Osteoblast (primary cell): ENCODE results near the gene KAT6B. TPM values are rescaled to one million over a fixed set of nuclear protein-coding genes. Genes with fewer than 3 reads are reported as not detected.
A peak's percentile ranks its signal among the peaks of the same experiment; 100 is the strongest.
"Not testable (repeated sequence)": the region's sequence is repeated elsewhere in the genome, so short reads cannot be mapped to it uniquely, and the experiment has no call there.

Source experiments
- DNase-seq: peaks from one replicate; pipeline ENCODE4 v3.0.0; 2011; ENCODE audit warnings: low spot score, mixed read lengths; ENCODE audit not compliant: insufficient read length; ENCODE audit errors: missing footprints
- H2AFZ ChIP-seq: 2 replicates; pipeline ENCODE4 v1.6.0; 2011; ENCODE audit warnings: mild to moderate bottlenecking, low read length
- H3K27ac ChIP-seq: 2 replicates; pipeline ENCODE4 v1.5.1; 2011; ENCODE audit warnings: mild to moderate bottlenecking, low read depth, low read length, moderate library complexity
- H3K27me3 ChIP-seq: 2 replicates; pipeline ENCODE4 v1.6.0; 2012; ENCODE audit warnings: mild to moderate bottlenecking, control low read depth, inconsistent platforms, low read length, moderate library complexity; ENCODE audit not compliant: insufficient read depth
- H3K36me3 ChIP-seq: 2 replicates; pipeline ENCODE4 v1.5.1; 2011; ENCODE audit warnings: mild to moderate bottlenecking, low read length, control low read depth, moderate library complexity; ENCODE audit not compliant: insufficient read depth
- H3K4me1 ChIP-seq: 2 replicates; pipeline ENCODE4 v1.5.1; 2011; ENCODE audit warnings: mild to moderate bottlenecking, low read length, control low read depth, moderate library complexity; ENCODE audit not compliant: insufficient read depth
- H3K4me2 ChIP-seq: 2 replicates; pipeline ENCODE4 v1.6.0; 2011; ENCODE audit warnings: mild to moderate bottlenecking, low read length; ENCODE audit not compliant: insufficient read depth
- H3K4me3 ChIP-seq: fragments of 200-600 bp; sonication (generic); 3 replicates; pipeline ENCODE4 v1.5.1; 2012; ENCODE audit warnings: mild to moderate bottlenecking, low read length, inconsistent platforms; ENCODE audit not compliant: insufficient read depth
- H3K79me2 ChIP-seq: 2 replicates; pipeline ENCODE4 v1.6.0; 2012; ENCODE audit warnings: mild to moderate bottlenecking, low read length, control low read depth, inconsistent platforms; ENCODE audit not compliant: insufficient read depth
- H3K9me3 ChIP-seq: 2 replicates; pipeline ENCODE4 v1.5.1; 2011; ENCODE audit warnings: low read depth, low read length, control low read depth
- H4K20me1 ChIP-seq: 2 replicates; pipeline ENCODE4 v1.6.0; 2012; ENCODE audit warnings: mild to moderate bottlenecking, low read length, control low read depth; ENCODE audit not compliant: insufficient read depth
- CTCF ChIP-seq: IDR thresholded peaks from 2 replicates; pipeline ENCODE4 v1.5.1; 2011; ENCODE audit warnings: mild to moderate bottlenecking, low read depth, low read length, moderate library complexity; ENCODE audit errors: extremely low read depth
- total RNA-seq: library from RNA; depleted of rRNA; stranded (reverse); fragments of >200 nt; gene quantifications from 2 replicates; pipeline ENCODE4 v1.2.3, GENCODE V29; 2012

KAT6B gene
- total RNA-seq, 1 donor: 24.6 TPM

- Histone ChIP-seq H2AFZ (no peak overlapping the region), H3K27me3 (no peaks in the 10 kb centered on the region), H3K27ac (no peak overlapping the region), H3K4me2 (peak overlapping the region; percentile 42), H3K79me2 (peaks cover 41% of the 10 kb centered on the region), H3K4me1 (peaks cover 21% of the 10 kb centered on the region), H4K20me1 (peaks cover 19% of the 10 kb centered on the region), H3K4me3 (no peak overlapping the region), H3K36me3 (no peaks in the 10 kb centered on the region), H3K9me3 (no peaks in the 10 kb centered on the region)
- DNase-seq: no peak
- TF ChIP-seq CTCF: no peak
These were observed 87.1 kb downstream of the KAT6B start for GRCh38 chr10:74913377-74913979.

- peaks cover 11% of the 10 kb centered on the region for H4K20me1 ChIP-seq
- no peak overlapping the region for H2AFZ ChIP-seq
- no peak overlapping the region for H3K27ac ChIP-seq
- no peaks in the 10 kb centered on the region for H3K27me3 ChIP-seq
- H3K4me1 ChIP-seq: peaks cover 14% of the 10 kb centered on the region
- no peak for TF ChIP-seq CTCF
- H3K36me3 ChIP-seq: no peaks in the 10 kb centered on the region
- no peak overlapping the region for H3K4me3 ChIP-seq
- DNase-seq: no peak
- peaks cover 51% of the 10 kb centered on the region for H3K79me2 ChIP-seq
- no peaks in the 10 kb centered on the region for H3K9me3 ChIP-seq
- H3K4me2 ChIP-seq: no peak overlapping the region
These were observed 89.9 kb downstream of the KAT6B start for GRCh38 chr10:74916283-74916682.

- Histone ChIP-seq H3K79me2 (peaks cover 59% of the 10 kb centered on the region), H3K36me3 (no peaks in the 10 kb centered on the region), H3K4me3 (no peak overlapping the region), H3K4me1 (peaks cover 17% of the 10 kb centered on the region), H3K27ac (peak overlapping the region; percentile 62), H3K9me3 (no peaks in the 10 kb centered on the region), H2AFZ (no peak overlapping the region), H4K20me1 (peaks cover 7% of the 10 kb centered on the region), H3K4me2 (no peak overlapping the region), H3K27me3 (no peaks in the 10 kb centered on the region)
- TF ChIP-seq CTCF: no peak
- peak; percentile 21 for DNase-seq
These were observed 91.2 kb downstream of the KAT6B start for GRCh38 chr10:74917481-74918077.

- H3K9me3 ChIP-seq: no peaks in the 10 kb centered on the region
- H3K36me3 ChIP-seq: no peaks in the 10 kb centered on the region
- H3K4me1 ChIP-seq: peaks cover 37% of the 10 kb centered on the region
- DNase-seq: no peak
- no peak for TF ChIP-seq CTCF
- H3K27me3 ChIP-seq: no peaks in the 10 kb centered on the region
- no peak overlapping the region for H3K4me3 ChIP-seq
- H4K20me1 ChIP-seq: peaks cover 7% of the 10 kb centered on the region
- no peak overlapping the region for H2AFZ ChIP-seq
- H3K4me2 ChIP-seq: no peak overlapping the region
- no peak overlapping the region for H3K27ac ChIP-seq
- H3K79me2 ChIP-seq: peaks cover 61% of the 10 kb centered on the region
These were observed 93.3 kb downstream of the KAT6B start for GRCh38 chr10:74919671-74920070.

- H3K4me3 ChIP-seq, DNase-seq, H3K36me3 ChIP-seq, H3K27ac ChIP-seq, H2AFZ ChIP-seq, H3K27me3 ChIP-seq, H4K20me1 ChIP-seq, H3K4me2 ChIP-seq, H3K9me3 ChIP-seq: not testable (repeated sequence)
- Histone ChIP-seq H3K4me1 (peaks cover 48% of the 10 kb centered on the region), H3K79me2 (peaks cover 56% of the 10 kb centered on the region)
These were observed 94.7 kb downstream of the KAT6B start for GRCh38 chr10:74921070-74921469.
